Thymus (tissue), 14 donors: ENCODE data around the gene MLNR. TPM values are rescaled to one million over a fixed set of nuclear protein-coding genes. Genes with fewer than 3 reads are reported as not detected.

Source experiments
- DNase-seq, 9 donors: peaks; one replicate each; pipeline ENCODE4 v3.0.0-alpha.2; 2013; ENCODE audit warnings: low spot score in 9 of 9, low read depth in 6 of 9, missing footprints in 1 of 9
- H3K27ac ChIP-seq, 2 donors: one replicate each; pipeline ENCODE4 v1.5.1; 2013; ENCODE audit warnings: control low read depth in 1 of 2, low read depth in 1 of 2, low read length in 1 of 2, mild to moderate bottlenecking in 1 of 2, moderate library complexity in 1 of 2
- H3K27me3 ChIP-seq, 2 donors: one replicate each; pipeline ENCODE4 v1.5.1; 2013; ENCODE audit warnings: low read length in 1 of 2; ENCODE audit not compliant: control insufficient read depth in 2 of 2, insufficient read depth in 1 of 2
- H3K36me3 ChIP-seq, 2 donors: one replicate each; pipeline ENCODE4 v1.5.1; 2013; ENCODE audit warnings: low read length in 1 of 2, mild to moderate bottlenecking in 1 of 2, moderate library complexity in 1 of 2; ENCODE audit not compliant: control insufficient read depth in 2 of 2, insufficient read depth in 2 of 2
- H3K4me1 ChIP-seq, 2 donors: one replicate each; pipeline ENCODE4 v1.5.1; 2013; ENCODE audit warnings: low read length in 2 of 2; ENCODE audit not compliant: control insufficient read depth in 2 of 2, insufficient read depth in 2 of 2
- H3K4me3 ChIP-seq, 2 donors: one replicate each; pipeline ENCODE4 v1.5.1; 2013; ENCODE audit warnings: low read length in 2 of 2, control low read depth in 1 of 2, mild to moderate bottlenecking in 1 of 2
- H3K9me3 ChIP-seq, 2 donors: one replicate each; pipeline ENCODE4 v1.5.1; 2013; ENCODE audit warnings: low read length in 1 of 2, mild to moderate bottlenecking in 1 of 2; ENCODE audit not compliant: control insufficient read depth in 2 of 2, insufficient read depth in 1 of 2
- WGBS: extraction: QIAGEN DNeasy Blood & Tissue Kit; methylation state at CpG from one replicate; pipeline ENCODE4 v1.1.7; 2013; 5-methylcytosine and 5-hydroxymethylcytosine counted together
- long read RNA-seq, 10 donors: transcript quantifications; one replicate each; lab custom pipeline, GENCODE V29; 2026
- polyA plus RNA-seq: library from polyadenylated mRNA; stranded (reverse); fragments of 200-250 nt; gene quantifications from one replicate; pipeline ENCODE4 v1.2.3, GENCODE V29; 2013
- total RNA-seq: library from RNA; stranded (reverse); fragments of 120-200 nt; gene quantifications from one replicate; pipeline ENCODE4 v1.2.4, GENCODE V29; 2013
- donor health status: healthy.

The MLNR gene
- total RNA-seq (0.09 TPM), polyA plus RNA-seq (not detected)
- long read RNA-seq, donor 1 = 0 reads
- long read RNA-seq, donor 2 = 0 reads
- long read RNA-seq, donor 3 = 0 reads
- long read RNA-seq, donor 4 = 0 reads
- long read RNA-seq, donor 5 = 0 reads
- long read RNA-seq, donor 6 = 0 reads
- long read RNA-seq, donor 7 = 0 reads
- long read RNA-seq, donor 8 = 0 reads
- long read RNA-seq, donor 9 = 0 reads
- long read RNA-seq, donor 10 = 0 reads

GRCh38 chr13:49220036-49220855 lies at the start of gene MLNR:
Gene MLNR, plus strand, starts transcription at chr13:49220338. Its CDS starts 0 bp downstream, at chr13:49220338.
- WGBS = 6% methylated on average over 111 of the region's 111 CpGs
- Histone ChIP-seq H3K4me1 (peaks cover 10 to 23% of the 10 kb centered on the region in 2 donors), H3K4me3 (peak within 1 kb of the TSS in 1 of 2 donors; percentile 55), H3K27ac (no peak within 1 kb of the TSS), H3K9me3 (peaks cover 2 to 15% of the 10 kb centered on the region in 2 donors), H3K36me3 (no peaks in the 10 kb centered on the region), H3K27me3 (peaks cover 44 to 83% of the 10 kb centered on the region in 2 donors)
- peak in 4 of 9 donors; percentile 12 to 47 (median 30) for DNase-seq

GRCh38 chr13:49171359-49171758 lies 48.8 kb upstream of the MLNR start:
- Histone ChIP-seq H3K4me3 (no peak overlapping the region), H3K9me3 (no peaks in the 10 kb centered on the region), H3K36me3 (peaks cover 7 to 28% of the 10 kb centered on the region in 2 donors), H3K27ac (no peak overlapping the region), H3K4me1 (no peaks in the 10 kb centered on the region), H3K27me3 (no peaks in the 10 kb centered on the region)
- DNase-seq = no peak

- 97% methylated on average over 1 of the region's 1 CpG for WGBS
- no peaks in the 10 kb centered on the region for H3K4me1 ChIP-seq
- no peak for DNase-seq
- no peaks in the 10 kb centered on the region for H3K9me3 ChIP-seq
- H3K4me3 ChIP-seq = no peak overlapping the region
- peaks cover 14 to 62% of the 10 kb centered on the region in 2 donors for H3K36me3 ChIP-seq
- no peaks in the 10 kb centered on the region for H3K27me3 ChIP-seq
- H3K27ac ChIP-seq = no peak overlapping the region
These were observed 36.3 kb upstream of the MLNR start for GRCh38 chr13:49183672-49184325.

- H3K4me3 ChIP-seq = no peak overlapping the region
- H3K27me3 ChIP-seq = no peaks in the 10 kb centered on the region
- no peaks in the 10 kb centered on the region for H3K9me3 ChIP-seq
- H3K4me1 ChIP-seq = no peaks in the 10 kb centered on the region
- 96% methylated on average over 4 of the region's 4 CpGs for WGBS
- H3K27ac ChIP-seq = peak overlapping the region in 1 of 2 donors; percentile 18
- no peak for DNase-seq
- peaks cover 13 to 64% of the 10 kb centered on the region in 2 donors for H3K36me3 ChIP-seq
These were observed 35.5 kb upstream of the MLNR start for GRCh38 chr13:49184621-49185020.

- DNase-seq = peak in 1 of 9 donors; percentile 9
- Histone ChIP-seq H3K27me3 (no peaks in the 10 kb centered on the region), H3K4me1 (no peaks in the 10 kb centered on the region), H3K4me3 (no peak overlapping the region), H3K9me3 (no peaks in the 10 kb centered on the region), H3K27ac (no peak overlapping the region), H3K36me3 (peaks cover 13 to 64% of the 10 kb centered on the region in 2 donors)
- WGBS = 76% methylated on average over 1 of the region's 1 CpG
These were observed 34.9 kb upstream of the MLNR start for GRCh38 chr13:49185264-49185663.

- no peaks in the 10 kb centered on the region for H3K27me3 ChIP-seq
- over 99% methylated on average over 2 of the region's 2 CpGs for WGBS
- peaks cover 19 to 69% of the 10 kb centered on the region in 2 donors for H3K36me3 ChIP-seq
- no peak overlapping the region for H3K4me3 ChIP-seq
- no peaks in the 10 kb centered on the region for H3K4me1 ChIP-seq
- no peak for DNase-seq
- no peak overlapping the region for H3K27ac ChIP-seq
- H3K9me3 ChIP-seq = no peaks in the 10 kb centered on the region
These were observed 29.2 kb upstream of the MLNR start for GRCh38 chr13:49190901-49191300.

GRCh38 chr13:49206641-49207040 lies 13.5 kb upstream of the MLNR start:
- peaks cover 22 to 48% of the 10 kb centered on the region in 2 donors for H3K36me3 ChIP-seq
- no peaks in the 10 kb centered on the region for H3K4me1 ChIP-seq
- no peak for DNase-seq
- H3K4me3 ChIP-seq = no peak overlapping the region
- no peaks in the 10 kb centered on the region for H3K9me3 ChIP-seq
- H3K27me3 ChIP-seq = no peaks in the 10 kb centered on the region
- H3K27ac ChIP-seq = no peak overlapping the region
- WGBS = 98% methylated on average over 3 of the region's 3 CpGs

- H3K27me3 ChIP-seq = no peaks in the 10 kb centered on the region
- H3K9me3 ChIP-seq = no peaks in the 10 kb centered on the region
- no peak overlapping the region for H3K27ac ChIP-seq
- no peak overlapping the region for H3K4me3 ChIP-seq
- no peaks in the 10 kb centered on the region for H3K4me1 ChIP-seq
- no peak for DNase-seq
- peaks cover 16 to 37% of the 10 kb centered on the region in 2 donors for H3K36me3 ChIP-seq
- WGBS = 98% methylated on average over 4 of the region's 4 CpGs
These were observed 11.5 kb upstream of the MLNR start for GRCh38 chr13:49208619-49209018.

GRCh38 chr13:49210114-49210513 lies 10.0 kb upstream of the MLNR start:
- no peak overlapping the region for H3K27ac ChIP-seq
- H3K36me3 ChIP-seq = peaks cover 14 to 28% of the 10 kb centered on the region in 2 donors
- H3K4me1 ChIP-seq = peaks cover 7% of the 10 kb centered on the region in 2 donors
- H3K9me3 ChIP-seq = peaks cover 0 to 5% of the 10 kb centered on the region in 2 donors
- WGBS = 94% methylated on average over 1 of the region's 1 CpG
- no peak for DNase-seq
- H3K4me3 ChIP-seq = no peak overlapping the region
- no peaks in the 10 kb centered on the region for H3K27me3 ChIP-seq
